LNCAP (cell line): ENCODE data around the gene SLC25A4.

Experiments used
- CTCF ChIP-seq: fragments of 450-650 bp; IDR thresholded peaks from 2 replicates; pipeline ENCODE4 v1.5.1; 2017; ENCODE audit warnings: mild to moderate bottlenecking

Gene SLC25A4

GRCh38 chr4:185124006-185124405 lies 19.1 kb upstream of the SLC25A4 start:
- TF ChIP-seq CTCF: no peak

GRCh38 chr4:185127021-185127925 lies 15.8 kb upstream of the SLC25A4 start:
- no peak for TF ChIP-seq CTCF

- TF ChIP-seq CTCF: no peak
These were observed 14.6 kb upstream of the SLC25A4 start for GRCh38 chr4:185128272-185129119.

- peak; percentile 68 for TF ChIP-seq CTCF
These were observed 8.7 kb upstream of the SLC25A4 start for GRCh38 chr4:185134307-185134869.

- no peak for TF ChIP-seq CTCF
These were observed 5.7 kb upstream of the SLC25A4 start for GRCh38 chr4:185137233-185137925.

GRCh38 chr4:185138161-185138560 lies 4.9 kb upstream of the SLC25A4 start:
- TF ChIP-seq CTCF: no peak

GRCh38 chr4:185139736-185140135 lies 3.3 kb upstream of the SLC25A4 start:
- TF ChIP-seq CTCF: no peak
